RCC 7860 (cell line): ENCODE results near the gene INPP5A.
"Not testable (repeated sequence)": the region's sequence is repeated elsewhere in the genome, so short reads cannot be mapped to it uniquely, and the experiment has no call there.

Experiments used
- DNase-seq: peaks from one replicate; pipeline ENCODE4 v3.0.0-alpha.2; 2015; ENCODE audit warnings: low spot score
- FAIRE-seq: peaks from 2 replicates; lab custom pipeline; 2012; peaks lifted over from hg19 to GRCh38; lab: Jason Lieb, UNC

Gene INPP5A

GRCh38 chr10:132699411-132700155 is 162.0 kb downstream of the INPP5A start:
- FAIRE-seq (no peak), DNase-seq (no peak)

- FAIRE-seq (no peak), DNase-seq (no peak)
Observed at GRCh38 chr10:132700156-132701098, 162.8 kb downstream of the INPP5A start.

GRCh38 chr10:132701099-132701845 is 163.7 kb downstream of the INPP5A start:
- DNase-seq (no peak), FAIRE-seq (no peak)

- no peak for FAIRE-seq
- DNase-seq: no peak
Observed at GRCh38 chr10:132701846-132702190, 164.2 kb downstream of the INPP5A start.

- FAIRE-seq: no peak
- no peak for DNase-seq
Observed at GRCh38 chr10:132702601-132703418, 165.2 kb downstream of the INPP5A start.

- no peak for FAIRE-seq
- no peak for DNase-seq
Observed at GRCh38 chr10:132703419-132704007, 165.9 kb downstream of the INPP5A start.

GRCh38 chr10:132704008-132704814 is 166.6 kb downstream of the INPP5A start:
- FAIRE-seq: no peak

GRCh38 chr10:132704815-132705064 is 167.2 kb downstream of the INPP5A start:
- not testable (repeated sequence) for FAIRE-seq, DNase-seq

More at GRCh38 chr10:132704008-132704814, 166.6 kb downstream of the INPP5A start:
- DNase-seq: no peak

GRCh38 chr10:132705173-132705572 is 167.6 kb downstream of the INPP5A start:
- FAIRE-seq: no peak
- DNase-seq: no peak

- FAIRE-seq (no peak), DNase-seq (no peak)
Observed at GRCh38 chr10:132705943-132706342, 168.4 kb downstream of the INPP5A start.

- no peak for DNase-seq
- no peak for FAIRE-seq
Observed at GRCh38 chr10:132706701-132707100, 169.1 kb downstream of the INPP5A start.

- DNase-seq: no peak
- FAIRE-seq: no peak
Observed at GRCh38 chr10:132707121-132707775, 169.7 kb downstream of the INPP5A start.

GRCh38 chr10:132707776-132708171 is 170.2 kb downstream of the INPP5A start:
- DNase-seq (no peak), FAIRE-seq (no peak)

GRCh38 chr10:132708441-132708840 is 170.9 kb downstream of the INPP5A start:
- FAIRE-seq (no peak), DNase-seq (no peak)

- FAIRE-seq: no peak
- DNase-seq: no peak
Observed at GRCh38 chr10:132708936-132709335, 171.3 kb downstream of the INPP5A start.

GRCh38 chr10:132709471-132709951 is 171.9 kb downstream of the INPP5A start:
- FAIRE-seq: no peak
- DNase-seq: no peak

GRCh38 chr10:132710036-132710686 is 172.6 kb downstream of the INPP5A start:
- FAIRE-seq: no peak
- no peak for DNase-seq
